Measurements from ENCODE around the gene SEMG2. TPM values are rescaled to one million over a fixed set of nuclear protein-coding genes. Genes with fewer than 3 reads are reported as not detected.

The SEMG2 gene
- total RNA-seq, 3 donors from 2014 or later: not detected

DNA sequence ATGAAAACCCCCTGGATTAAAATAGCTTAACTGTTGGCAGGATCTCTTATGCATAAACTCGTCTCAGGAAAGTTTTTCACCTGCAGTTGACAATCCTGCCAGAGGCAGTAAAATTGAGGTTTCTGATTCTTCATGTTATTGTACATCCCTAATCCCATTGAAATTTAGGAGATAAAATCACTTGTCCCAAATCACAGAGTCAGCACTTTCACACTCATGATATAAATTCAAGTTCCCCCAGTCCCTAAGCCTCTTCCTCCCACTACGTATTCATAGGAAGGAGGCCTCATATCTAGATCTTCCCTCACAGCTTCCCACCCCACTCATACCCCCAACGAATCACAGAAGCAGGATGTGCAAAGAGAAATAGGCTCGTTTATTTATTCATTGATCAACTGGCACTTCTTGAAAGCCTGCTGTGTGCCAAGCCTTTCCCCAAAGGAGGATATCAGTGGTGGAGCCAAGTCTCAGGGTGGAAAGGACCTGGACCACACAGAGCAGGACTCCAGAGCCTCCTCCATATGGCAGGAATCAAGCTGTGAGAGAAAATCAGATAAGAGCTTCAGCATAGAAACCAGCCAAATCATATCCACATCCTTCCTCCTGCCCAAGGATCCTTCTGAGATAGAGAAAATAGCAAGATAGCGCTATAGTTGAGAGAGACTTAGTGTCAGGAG, 30.8 kb downstream of the SEMG2 start:
- H3K27me3 Mint-ChIP-seq (ENCODE audit: low read depth): peaks cover 46% of the 10 kb centered on the region
- H3K36me3 Mint-ChIP-seq (ENCODE audit: insufficient read depth): no peaks in the 10 kb centered on the region
- ATAC-seq (no peak), DNase-seq (no peak)
- H3K4me1 Mint-ChIP-seq (ENCODE audit: low read depth): no peaks in the 10 kb centered on the region
- no peak overlapping the region for H3K4me3 Mint-ChIP-seq
- no peaks in the 10 kb centered on the region for H3K9me3 Mint-ChIP-seq

DNA sequence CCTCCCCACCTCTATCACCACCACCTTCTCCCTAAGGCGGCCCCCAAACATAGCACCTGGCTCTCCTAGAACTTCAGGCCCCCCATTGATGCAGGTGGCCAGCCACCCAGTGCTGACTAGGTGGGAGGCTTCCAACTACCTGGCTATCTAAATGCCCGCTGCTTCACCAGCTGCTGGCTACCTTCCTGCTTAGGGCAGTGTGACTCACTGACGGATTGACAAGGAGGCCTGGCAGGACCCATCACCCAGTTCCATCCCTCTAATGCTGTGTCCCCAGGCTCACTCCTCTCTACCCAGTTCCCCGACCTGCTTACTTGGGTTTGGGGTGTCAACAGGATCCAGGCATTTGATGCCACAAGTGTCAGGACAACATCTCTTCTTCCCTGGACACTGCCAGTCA, 32.1 kb downstream of the SEMG2 start:
- Mint-ChIP-seq H3K9me3 (no peaks in the 10 kb centered on the region), H3K27me3 (ENCODE audit: low read depth) (peaks cover 37% of the 10 kb centered on the region), H3K4me3 (no peak overlapping the region), H3K4me1 (ENCODE audit: low read depth) (no peaks in the 10 kb centered on the region), H3K36me3 (ENCODE audit: insufficient read depth) (no peaks in the 10 kb centered on the region)
- ATAC-seq (no peak), DNase-seq (no peak)

DNA sequence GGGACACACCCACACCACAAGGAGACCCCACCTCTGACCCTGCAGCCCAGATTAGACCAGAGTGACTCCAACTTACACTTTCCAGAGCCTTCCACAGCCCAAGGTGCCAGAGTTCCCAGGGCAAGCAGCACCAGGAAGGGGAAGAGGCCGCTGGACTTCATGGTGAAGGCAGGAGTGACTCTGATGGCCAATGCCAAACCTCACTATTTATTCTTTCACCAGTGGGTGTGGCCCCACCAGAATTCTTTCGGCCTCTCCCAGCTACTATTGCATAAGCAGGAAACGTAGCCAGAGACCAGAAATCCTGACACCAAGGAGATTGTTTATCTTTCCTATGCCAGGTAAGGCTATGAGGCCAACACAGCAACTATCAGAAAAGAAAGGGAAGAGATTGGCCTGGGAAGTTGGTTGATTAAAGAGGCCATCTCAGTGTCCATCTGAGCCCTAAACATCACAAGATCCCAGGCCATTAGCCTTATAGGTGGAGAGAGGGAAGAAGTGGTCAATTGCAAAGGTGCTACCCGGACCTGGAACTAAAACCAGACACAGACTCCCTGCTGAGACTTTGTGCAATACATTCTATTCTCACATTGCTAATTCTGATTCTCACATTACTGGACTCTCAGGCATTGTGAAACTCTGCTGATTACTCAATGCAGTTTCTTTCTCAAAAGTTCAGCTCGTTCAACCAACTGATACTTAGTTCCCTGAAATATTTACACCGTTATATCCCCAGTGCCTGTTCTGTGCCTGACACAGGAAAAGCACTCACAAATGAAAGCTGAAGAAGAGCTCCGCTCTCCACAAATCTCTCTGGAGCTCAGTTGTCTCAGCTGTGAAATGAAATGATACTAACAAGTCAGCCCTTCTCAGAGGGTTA, 33.5 kb downstream of the SEMG2 start, which contains the start of gene SLPI:
Gene SLPI, minus strand, starts transcription at position 182 of the 880 bp plus-strand sequence. Its CDS starts 21 bp downstream, at position 161.
- Mint-ChIP-seq H3K4me3 (no peak within 1 kb of the TSS), H3K27me3 (ENCODE audit: low read depth) (peaks cover 35% of the 10 kb centered on the region), H3K4me1 (ENCODE audit: low read depth) (no peaks in the 10 kb centered on the region), H3K9me3 (no peaks in the 10 kb centered on the region), H3K36me3 (ENCODE audit: insufficient read depth) (no peaks in the 10 kb centered on the region)
- ATAC-seq (no peak), DNase-seq (no peak)

DNA sequence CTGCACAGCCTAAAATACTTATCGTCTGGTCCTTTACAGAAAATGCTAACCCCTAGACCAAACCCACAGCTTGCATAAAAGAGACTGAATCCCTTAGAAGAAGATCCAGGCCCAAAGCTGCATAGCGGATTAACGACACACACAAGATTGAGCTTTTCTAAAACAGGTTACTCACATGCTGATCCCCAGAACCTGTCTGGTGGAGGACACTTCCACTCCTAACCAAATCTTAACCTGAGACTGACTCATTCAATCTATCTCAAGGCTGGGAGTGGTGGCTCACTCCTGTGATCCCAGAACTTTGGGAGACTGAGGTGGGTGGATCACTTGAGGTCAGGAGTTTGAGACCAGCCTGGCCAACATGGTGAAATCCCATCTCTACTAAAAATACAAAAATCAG, 36.0 kb downstream of the SEMG2 start:
- no peaks in the 10 kb centered on the region for H3K9me3 Mint-ChIP-seq
- ATAC-seq (no peak), DNase-seq (no peak)
- peaks cover 26% of the 10 kb centered on the region for H3K27me3 Mint-ChIP-seq (ENCODE audit: low read depth)
- H3K36me3 Mint-ChIP-seq (ENCODE audit: insufficient read depth): no peaks in the 10 kb centered on the region
- H3K4me1 Mint-ChIP-seq (ENCODE audit: low read depth): no peaks in the 10 kb centered on the region
- H3K4me3 Mint-ChIP-seq: no peak overlapping the region

DNA sequence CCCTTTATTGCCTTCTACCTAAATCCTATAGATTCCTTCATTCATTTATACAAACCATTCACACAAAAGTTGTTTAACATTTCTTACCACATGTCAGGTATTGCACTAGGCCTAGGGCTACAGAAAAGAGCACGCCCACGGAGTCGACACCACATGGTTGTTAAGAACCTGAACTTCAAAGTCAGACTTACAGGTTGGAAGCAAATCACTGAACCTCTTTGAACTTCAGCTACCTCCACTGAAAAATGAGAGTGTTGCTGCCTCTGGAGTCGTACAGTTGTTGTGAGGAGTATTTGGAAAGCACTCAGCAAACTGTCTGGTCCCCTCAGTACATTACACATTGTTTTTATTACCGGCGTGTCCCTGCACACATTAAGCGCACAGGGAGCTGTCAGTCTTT, 36.5 kb downstream of the SEMG2 start:
- no peak for ATAC-seq
- no peaks in the 10 kb centered on the region for H3K36me3 Mint-ChIP-seq (ENCODE audit: insufficient read depth)
- no peaks in the 10 kb centered on the region for H3K4me1 Mint-ChIP-seq (ENCODE audit: low read depth)
- no peak for DNase-seq
- H3K4me3 Mint-ChIP-seq: no peak overlapping the region
- peaks cover 25% of the 10 kb centered on the region for H3K27me3 Mint-ChIP-seq (ENCODE audit: low read depth)
- H3K9me3 Mint-ChIP-seq: no peaks in the 10 kb centered on the region

DNA sequence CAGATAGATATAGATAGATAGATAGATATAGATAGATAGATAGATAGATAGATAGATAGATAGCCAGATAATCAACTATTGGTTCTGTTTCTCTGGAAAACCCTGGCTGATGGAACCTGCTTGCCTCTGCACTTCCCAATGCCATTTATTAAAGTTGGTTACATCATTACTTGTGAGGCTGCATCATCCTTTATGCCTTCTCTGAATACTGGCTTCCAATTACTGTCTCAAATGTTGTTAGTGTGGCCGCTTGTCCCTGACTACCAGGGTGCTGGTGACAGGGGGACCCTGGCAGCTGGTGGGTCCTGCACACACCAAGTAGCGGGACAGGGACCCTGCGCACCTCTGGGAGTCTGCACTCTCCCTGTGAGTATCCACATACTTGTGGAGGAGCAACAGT, 37.1 kb downstream of the SEMG2 start:
- Mint-ChIP-seq H3K36me3 (ENCODE audit: insufficient read depth) (no peaks in the 10 kb centered on the region), H3K4me3 (no peak overlapping the region), H3K9me3 (no peaks in the 10 kb centered on the region), H3K4me1 (ENCODE audit: low read depth) (no peaks in the 10 kb centered on the region), H3K27me3 (ENCODE audit: low read depth) (peaks cover 25% of the 10 kb centered on the region)
- ATAC-seq (no peak), DNase-seq (no peak)

DNA sequence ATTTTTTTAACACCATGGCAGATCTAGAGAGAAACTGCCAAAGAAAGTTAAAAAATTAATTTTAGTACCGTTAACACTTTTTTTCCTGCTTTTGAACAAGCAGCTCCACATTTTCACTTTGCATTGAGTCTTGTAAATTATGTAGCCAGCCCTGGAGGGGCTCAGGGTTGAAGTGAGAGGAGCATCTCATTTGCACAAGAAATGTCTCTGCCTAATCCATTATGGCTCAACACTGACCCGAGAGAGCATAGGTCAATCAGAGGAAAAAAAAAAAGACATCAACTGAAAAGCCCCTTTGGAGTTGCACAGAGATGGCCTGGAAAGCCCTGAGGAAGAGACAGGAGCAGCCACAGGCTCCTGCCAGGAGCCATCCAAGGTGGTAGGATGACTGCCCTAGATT, 37.5 kb downstream of the SEMG2 start:
- DNase-seq (no peak), ATAC-seq (no peak)
- Mint-ChIP-seq H3K27me3 (ENCODE audit: low read depth) (peaks cover 21% of the 10 kb centered on the region), H3K36me3 (ENCODE audit: insufficient read depth) (no peaks in the 10 kb centered on the region), H3K9me3 (no peaks in the 10 kb centered on the region), H3K4me3 (no peak overlapping the region), H3K4me1 (ENCODE audit: low read depth) (no peaks in the 10 kb centered on the region)

DNA sequence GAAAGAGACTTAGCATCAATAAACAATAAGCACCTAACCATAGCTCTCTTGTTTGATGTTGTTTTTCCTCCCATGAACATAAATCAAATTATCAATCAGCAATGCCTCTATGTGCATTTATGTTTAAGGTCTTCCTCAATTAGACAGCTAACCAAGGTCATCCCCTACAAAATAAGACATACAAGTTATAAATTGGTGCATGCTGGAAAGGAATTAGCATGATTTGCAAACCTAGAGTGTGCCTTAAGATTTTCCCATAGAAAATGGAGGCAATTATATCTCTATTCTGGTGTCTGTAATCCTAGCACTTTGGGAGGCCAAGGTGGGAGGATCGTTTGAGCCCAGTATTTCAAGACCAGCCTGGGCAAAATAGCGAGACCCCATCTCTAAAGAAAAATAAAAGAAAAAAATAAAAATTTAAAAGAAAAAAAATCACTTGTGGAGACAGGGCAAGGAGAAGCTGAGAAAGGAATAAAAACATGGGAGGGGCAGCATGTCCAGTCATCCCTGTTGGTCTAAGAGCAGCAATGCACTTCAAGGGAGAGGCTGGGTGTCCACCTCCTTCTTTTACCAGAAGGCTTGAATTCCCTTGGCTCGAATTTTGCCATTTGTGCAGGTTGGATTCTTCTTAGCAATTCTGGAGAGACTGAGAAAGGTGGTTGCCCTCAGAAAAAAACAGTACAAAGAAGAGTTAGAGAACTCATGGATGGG, 42.5 kb downstream of the SEMG2 start:
- no peaks in the 10 kb centered on the region for H3K36me3 Mint-ChIP-seq (ENCODE audit: insufficient read depth)

DNA sequence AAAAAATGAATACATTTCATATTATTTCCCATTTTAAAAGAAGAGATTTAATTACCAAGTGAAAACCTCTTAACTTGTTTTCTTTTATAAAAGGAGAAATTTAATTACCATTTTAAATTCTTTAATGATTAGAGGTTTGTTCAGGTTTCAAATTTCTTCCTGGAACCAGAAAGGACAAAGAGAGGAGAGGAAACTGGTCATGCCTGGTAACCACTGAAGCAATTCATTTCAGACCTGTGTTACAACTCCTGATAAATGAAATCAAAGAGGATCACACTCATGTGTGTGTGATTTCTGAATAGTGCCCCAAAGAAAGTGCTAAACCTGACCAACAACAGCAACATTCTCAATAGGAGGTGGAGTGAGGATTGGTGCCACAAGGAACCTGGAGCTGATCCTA, 45.8 kb downstream of the SEMG2 start:
- ATAC-seq: no peak
- DNase-seq: no peak
- H3K9me3 Mint-ChIP-seq: no peaks in the 10 kb centered on the region
- no peaks in the 10 kb centered on the region for H3K36me3 Mint-ChIP-seq (ENCODE audit: insufficient read depth)
- no peak overlapping the region for H3K4me3 Mint-ChIP-seq
- H3K4me1 Mint-ChIP-seq (ENCODE audit: low read depth): no peaks in the 10 kb centered on the region
- H3K27me3 Mint-ChIP-seq (ENCODE audit: low read depth): peaks cover 28% of the 10 kb centered on the region

More for the DNA sequence above, 42.5 kb downstream of the SEMG2 start:
- Mint-ChIP-seq H3K27me3 (ENCODE audit: low read depth) (peaks cover 31% of the 10 kb centered on the region), H3K9me3 (no peaks in the 10 kb centered on the region), H3K4me1 (ENCODE audit: low read depth) (no peaks in the 10 kb centered on the region), H3K4me3 (no peak overlapping the region)
- no peak for DNase-seq
- ATAC-seq: no peak

DNA sequence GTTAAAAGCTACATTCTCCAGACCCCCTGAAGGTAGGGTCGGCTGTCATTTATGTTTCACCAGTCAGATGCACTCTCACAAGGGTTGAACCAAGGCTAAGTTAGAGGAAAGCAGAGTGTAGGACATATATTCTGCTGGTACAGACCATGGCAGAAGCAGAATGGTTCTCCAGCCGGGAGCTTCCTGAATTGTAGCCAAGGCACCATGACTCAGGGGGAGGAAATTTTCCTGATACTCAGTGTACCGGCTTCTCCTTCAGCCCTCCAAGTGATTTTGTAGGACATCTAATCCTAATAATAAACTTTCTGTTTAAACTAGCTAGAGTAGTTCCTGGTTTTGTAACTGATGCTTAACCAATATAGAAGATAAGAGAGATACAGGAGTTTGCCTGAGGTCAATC, 47.4 kb downstream of the SEMG2 start:
- Mint-ChIP-seq H3K4me3 (no peak overlapping the region), H3K9me3 (no peaks in the 10 kb centered on the region), H3K27me3 (ENCODE audit: low read depth) (peaks cover 29% of the 10 kb centered on the region), H3K36me3 (ENCODE audit: insufficient read depth) (no peaks in the 10 kb centered on the region), H3K4me1 (ENCODE audit: low read depth) (no peaks in the 10 kb centered on the region)
- DNase-seq (no peak), ATAC-seq (no peak)

DNA sequence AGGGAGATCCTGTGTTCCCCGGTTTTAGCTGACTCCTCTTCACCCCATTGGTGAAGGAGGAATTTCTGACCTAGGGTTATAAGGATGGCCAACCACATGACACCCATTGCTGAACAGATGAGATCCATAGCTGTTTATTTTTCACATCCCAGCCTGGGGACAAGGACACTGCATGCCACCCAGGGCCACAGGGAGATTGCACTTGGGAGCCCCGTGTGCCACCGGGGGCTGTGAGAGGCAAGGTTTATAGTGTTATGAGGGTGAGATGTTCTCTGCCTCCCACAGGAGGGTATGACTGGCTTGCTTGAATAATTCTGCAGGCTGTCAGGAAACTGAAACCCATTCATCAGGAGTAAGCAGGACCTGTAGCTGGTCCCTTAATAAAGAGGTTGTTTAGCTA, 47.9 kb downstream of the SEMG2 start:
- Mint-ChIP-seq H3K9me3 (no peaks in the 10 kb centered on the region), H3K4me1 (ENCODE audit: low read depth) (no peaks in the 10 kb centered on the region), H3K27me3 (ENCODE audit: low read depth) (peaks cover 29% of the 10 kb centered on the region), H3K36me3 (ENCODE audit: insufficient read depth) (no peaks in the 10 kb centered on the region), H3K4me3 (no peak overlapping the region)
- DNase-seq (no peak), ATAC-seq (no peak)

DNA sequence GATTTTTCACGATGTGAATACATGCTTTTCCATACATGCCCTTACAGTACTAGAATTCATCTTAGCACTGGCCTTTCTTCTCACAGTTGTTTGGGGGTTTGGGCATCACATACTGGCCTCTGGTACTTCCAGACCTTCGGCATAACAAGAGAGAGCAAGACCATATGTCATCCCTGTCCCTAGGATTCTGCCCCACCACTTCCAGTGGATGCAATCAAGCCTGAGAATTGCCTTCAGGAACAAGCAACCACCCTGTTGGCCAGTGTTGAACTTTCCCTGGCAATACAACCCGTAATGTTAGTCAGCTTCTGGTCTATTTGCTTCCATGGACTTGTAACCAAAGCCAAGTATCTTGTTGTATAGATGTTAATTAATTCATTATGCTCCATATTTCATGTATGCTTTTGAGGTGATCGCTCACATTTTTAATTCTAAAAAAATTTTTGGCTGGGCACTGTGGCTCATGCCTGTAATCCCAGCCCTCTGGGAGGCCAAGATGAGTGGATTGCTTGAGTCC, 48.6 kb downstream of the SEMG2 start:
- no peaks in the 10 kb centered on the region for H3K36me3 Mint-ChIP-seq (ENCODE audit: insufficient read depth)
- H3K4me3 Mint-ChIP-seq: no peak overlapping the region

More for the DNA sequence above, 48.6 kb downstream of the SEMG2 start:
- DNase-seq: no peak
- Mint-ChIP-seq H3K27me3 (ENCODE audit: low read depth) (peaks cover 29% of the 10 kb centered on the region), H3K9me3 (no peaks in the 10 kb centered on the region), H3K4me1 (ENCODE audit: low read depth) (no peaks in the 10 kb centered on the region)
- no peak for ATAC-seq

Data from activated T-cell treated with anti-CD3 and anti-CD28 coated beads, Interleukin-2, amount 50 U/mL, for 4 hours (primary cell).